Measurements from ENCODE around the gene POLR1G.

Gene POLR1G

GRCh38 chr19:45443462-45444317 lies 37.2 kb downstream of the POLR1G start:
- DNase-seq (ENCODE audit: low read depth in 2 of 3, low spot score in 2 of 3), result peak in 1 of 3 experiments; percentile 40

- DNase-seq (ENCODE audit: low read depth in 2 of 3, low spot score in 2 of 3), result peak in 2 of 3 experiments; percentile 57 to 66
These were observed 38.0 kb downstream of the POLR1G start for GRCh38 chr19:45444318-45445041.

GRCh38 chr19:45445139-45445538 lies 38.7 kb downstream of the POLR1G start:
- DNase-seq (ENCODE audit: low read depth in 2 of 3, low spot score in 2 of 3), result no peak

GRCh38 chr19:45446295-45446694 lies 39.9 kb downstream of the POLR1G start:
- DNase-seq (ENCODE audit: low read depth in 2 of 3, low spot score in 2 of 3), result no peak

DNA sequence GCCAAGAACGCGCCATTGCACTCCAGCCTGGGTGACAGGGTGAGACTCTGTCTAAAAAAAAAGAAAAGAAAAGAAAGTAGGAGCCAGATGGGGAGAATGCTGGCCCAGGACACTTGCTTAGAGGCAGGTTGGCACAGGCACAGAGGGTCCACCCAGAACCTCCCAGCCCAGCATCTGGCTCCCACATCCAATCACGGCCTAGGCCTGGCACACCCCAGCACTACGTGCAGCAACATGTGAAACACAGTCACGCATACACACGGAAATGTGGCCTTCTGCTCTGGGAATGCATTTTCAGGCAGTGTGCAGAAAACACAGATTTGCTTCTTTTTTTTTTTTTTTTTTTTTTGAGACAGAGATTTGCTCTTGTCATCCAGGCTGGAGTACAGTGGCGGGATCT lies 40.5 kb downstream of the POLR1G start:
- no peak for DNase-seq (ENCODE audit: low read depth in 2 of 3, low spot score in 2 of 3)

- no peak for DNase-seq (ENCODE audit: low read depth in 2 of 3, low spot score in 2 of 3)
These were observed 41.9 kb downstream of the POLR1G start for GRCh38 chr19:45448425-45448756.

DNA sequence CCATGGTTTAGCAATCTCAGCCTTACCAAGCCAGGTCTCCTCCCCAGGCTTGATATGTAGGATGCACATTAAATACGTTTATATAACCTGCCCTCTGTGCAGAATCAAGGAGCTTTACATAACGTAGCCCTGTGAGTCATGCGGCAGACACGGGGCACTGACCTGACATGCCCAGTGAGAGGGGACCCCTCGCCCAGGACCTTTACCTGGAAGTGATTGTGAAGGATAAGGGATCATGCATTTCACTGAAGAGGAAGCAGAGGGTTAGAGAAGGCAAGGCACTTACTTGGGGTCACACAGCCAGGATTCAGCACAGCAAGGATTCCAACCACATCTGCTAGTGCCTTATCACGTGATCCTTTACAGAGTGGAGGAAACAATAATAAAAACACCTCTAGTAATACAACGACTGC lies 42.4 kb downstream of the POLR1G start:
- DNase-seq (ENCODE audit: low read depth in 2 of 3, low spot score in 2 of 3), result no peak

DNA sequence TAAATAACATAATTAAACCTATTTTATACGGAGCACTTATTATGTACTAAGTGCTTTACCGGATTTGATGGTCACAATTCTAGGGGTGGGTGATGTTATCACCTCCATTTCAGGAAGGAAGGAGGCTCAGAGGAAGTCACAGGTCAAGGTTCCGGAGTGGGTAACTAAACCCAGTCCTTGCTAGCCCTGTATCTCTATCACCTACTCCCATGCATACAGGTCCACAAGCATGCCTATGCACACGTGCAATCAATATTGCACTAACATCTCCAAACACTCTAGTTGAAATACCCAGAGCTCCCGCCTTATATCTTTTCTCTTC lies 43.5 kb downstream of the POLR1G start:
- no peak for DNase-seq (ENCODE audit: low read depth in 2 of 3, low spot score in 2 of 3)

DNA sequence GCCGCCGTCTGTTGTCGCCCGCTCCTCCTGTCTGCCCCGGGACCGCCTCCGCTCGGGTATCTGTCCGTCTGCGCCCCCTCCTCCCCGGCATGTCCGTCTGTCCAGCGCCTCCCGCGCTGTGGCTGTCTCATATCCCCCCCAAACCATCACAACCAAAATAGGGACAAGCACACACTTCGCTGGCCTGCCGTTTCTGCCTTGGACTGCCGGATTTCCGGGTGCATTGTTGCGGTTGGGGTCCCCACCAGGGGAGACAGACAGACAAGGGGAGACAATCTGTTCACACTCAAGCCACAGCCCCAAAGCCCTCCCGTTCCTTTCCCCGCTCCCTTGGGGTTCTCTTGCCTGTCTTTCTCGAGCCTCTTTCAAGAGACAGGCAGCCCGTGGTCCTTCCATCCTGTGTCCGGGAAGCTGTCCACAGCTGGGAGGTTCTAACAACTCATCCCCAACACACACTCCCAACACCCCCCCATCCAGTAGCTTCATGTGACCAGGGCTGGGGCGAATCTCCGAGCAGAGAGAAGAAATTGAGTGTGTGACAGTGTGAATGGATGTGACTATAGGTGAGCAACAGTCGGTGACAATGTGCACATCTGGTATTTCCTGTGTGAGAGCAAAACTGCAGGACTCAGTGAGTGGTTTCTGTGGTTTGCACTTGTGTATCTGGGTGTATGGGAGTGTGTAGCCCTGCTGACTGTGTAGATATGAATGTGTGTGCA lies 44.8 kb downstream of the POLR1G start:
- no peak for DNase-seq (ENCODE audit: low read depth in 2 of 3, low spot score in 2 of 3)

DNA sequence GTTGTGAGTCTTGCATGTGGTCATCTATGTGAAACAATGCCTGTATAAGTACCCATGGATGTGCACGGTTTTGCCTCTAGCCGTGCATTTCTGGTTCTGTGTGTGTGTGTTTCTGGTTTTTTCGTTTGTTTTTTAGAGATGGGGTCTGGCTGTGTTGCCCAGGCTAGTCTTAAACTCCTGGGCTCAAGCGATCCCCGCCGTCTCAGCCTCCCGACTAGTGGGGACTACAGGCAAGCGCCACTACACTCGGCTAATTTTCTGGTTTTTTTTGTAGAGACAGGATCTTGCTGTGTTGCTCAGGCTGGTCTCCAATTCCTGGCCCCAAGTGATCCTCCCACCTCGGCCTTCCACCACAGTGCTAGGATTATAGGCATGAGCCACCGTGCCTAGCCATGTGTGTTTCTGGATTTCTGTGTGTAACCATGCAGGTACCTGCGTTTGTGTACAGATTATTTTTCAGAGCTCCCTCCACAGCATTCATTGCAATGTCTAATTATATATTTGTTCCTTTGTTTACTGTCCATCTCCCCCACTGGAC lies 45.5 kb downstream of the POLR1G start:
- no peak for DNase-seq (ENCODE audit: low read depth in 2 of 3, low spot score in 2 of 3)

DNA sequence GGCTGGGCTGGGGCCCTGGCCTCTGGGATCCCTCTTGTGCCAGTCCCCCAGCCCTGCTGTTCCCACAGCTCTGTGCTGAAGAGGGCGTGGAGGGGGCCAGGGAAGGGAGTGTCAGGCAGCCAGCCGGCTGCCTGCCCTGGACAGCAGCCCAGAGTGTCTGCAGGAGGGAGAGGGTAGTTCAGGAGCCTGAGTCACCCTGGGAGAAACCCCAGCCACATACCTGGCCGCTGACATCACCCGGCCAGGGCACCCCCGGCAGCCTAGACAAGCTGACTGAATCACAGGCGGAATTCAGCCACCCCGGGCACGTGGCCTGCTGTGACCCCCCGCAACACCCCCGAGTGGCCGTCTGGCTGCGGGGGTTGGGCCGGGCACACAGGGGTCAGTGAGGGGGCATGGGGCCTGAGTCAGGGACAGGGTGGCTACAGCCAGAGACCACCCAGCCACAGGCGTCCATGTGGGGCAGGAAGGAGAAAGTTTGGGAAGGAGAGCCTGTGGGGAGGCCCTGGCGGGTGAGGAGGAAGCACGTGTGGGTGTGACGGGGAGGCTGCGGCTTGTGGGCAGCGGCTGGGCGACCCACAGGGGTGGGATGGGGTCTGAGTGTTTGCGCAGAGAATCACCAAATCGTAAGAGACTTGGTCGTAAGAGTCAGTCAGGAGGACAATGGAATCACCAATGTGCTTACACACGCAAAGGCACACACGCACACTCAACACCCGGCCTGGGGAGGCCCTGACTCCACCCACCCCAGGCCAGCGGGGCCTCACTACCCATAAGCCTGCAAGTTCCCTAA lies 49.5 kb downstream of the POLR1G start:
- peak in 1 of 3 experiments; percentile 36 for DNase-seq (ENCODE audit: low read depth in 2 of 3, low spot score in 2 of 3)

GRCh38 chr19:45456500-45456815 lies 50.0 kb downstream of the POLR1G start:
- no peak for DNase-seq (ENCODE audit: low read depth in 2 of 3, low spot score in 2 of 3)

DNA sequence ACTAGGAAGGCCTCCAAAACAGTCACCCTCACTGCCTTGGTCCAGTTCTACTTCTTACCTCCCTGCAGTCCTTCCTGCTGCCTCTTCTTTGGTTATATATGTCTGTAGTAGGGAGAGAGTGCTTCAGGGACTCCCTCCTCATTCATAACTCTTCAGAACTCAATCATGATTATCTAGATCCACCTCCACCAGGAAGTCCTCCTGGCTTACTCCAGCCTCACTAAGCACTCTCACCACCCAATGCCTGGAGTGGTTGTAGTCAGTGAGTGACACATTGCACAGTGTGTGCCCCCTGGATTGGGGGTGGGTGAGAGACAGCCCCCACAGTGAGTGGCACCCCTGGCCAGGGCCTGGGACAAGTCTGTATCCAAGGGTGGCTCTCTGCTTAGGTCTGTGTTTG lies 51.3 kb downstream of the POLR1G start:
- DNase-seq (ENCODE audit: low read depth in 2 of 3, low spot score in 2 of 3), result no peak
